IMR-90 (cell line): ENCODE results near the gene ADRB2.

Source experiments
- MXI1 ChIP-seq: IDR thresholded peaks from 2 replicates; pipeline ENCODE4 v1.6.1; 2012; ENCODE audit warnings: low read depth, mild to moderate bottlenecking, low read length, moderate library complexity, borderline replicate concordance
- POLR2A ChIP-seq: IDR thresholded peaks from 2 replicates; pipeline ENCODE4 v1.6.1; 2012; ENCODE audit warnings: mild to moderate bottlenecking, low read depth, low read length
- TF ChIP-seq, protein P1 (sequence below): conservative IDR thresholded peaks from 2 replicates; pipeline ENCODE4 v1.5.1; 2012; ENCODE audit warnings: mild to moderate bottlenecking, low read depth, low read length, improper control_type of control experiment

DNA sequence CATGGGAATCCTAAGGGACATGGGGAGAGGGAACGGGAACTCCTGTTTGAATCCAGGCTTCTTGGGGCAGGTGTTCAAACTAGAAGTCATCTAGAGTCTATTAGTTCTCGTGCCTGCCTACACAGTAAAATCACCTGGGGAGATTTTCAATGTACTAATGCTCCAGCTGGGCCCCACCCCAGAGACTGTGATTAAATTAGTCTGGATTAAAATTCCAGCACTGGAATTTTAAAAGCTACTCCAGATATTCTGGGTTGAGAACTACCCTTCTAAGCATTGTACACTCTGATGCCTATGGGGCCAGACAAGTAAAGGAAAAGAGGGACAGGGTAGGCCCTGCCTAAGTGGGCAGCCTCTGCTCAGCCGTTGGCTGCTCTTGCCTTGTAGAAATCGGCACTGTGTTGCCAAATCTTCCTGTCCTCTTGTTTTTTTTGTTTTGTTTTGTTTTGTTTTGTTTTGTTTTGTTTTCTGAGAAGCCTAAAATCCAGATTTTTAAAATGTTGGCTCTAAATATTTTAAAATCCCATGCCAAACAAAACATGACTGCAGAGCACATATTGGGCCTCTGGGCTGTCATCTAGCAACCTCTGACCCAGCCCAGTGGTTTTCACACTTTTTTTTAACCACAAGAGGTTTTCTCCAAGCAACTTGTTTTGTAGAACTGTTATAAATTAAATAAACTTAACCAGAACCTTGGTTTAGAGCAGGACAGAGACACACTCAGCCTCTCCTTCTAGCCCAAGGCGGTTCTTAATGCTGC lies 29.0 kb downstream of the ADRB2 start:
- TF ChIP-seq POLR2A (no peak), MXI1 (no peak)
- TF ChIP-seq, protein P1, sequence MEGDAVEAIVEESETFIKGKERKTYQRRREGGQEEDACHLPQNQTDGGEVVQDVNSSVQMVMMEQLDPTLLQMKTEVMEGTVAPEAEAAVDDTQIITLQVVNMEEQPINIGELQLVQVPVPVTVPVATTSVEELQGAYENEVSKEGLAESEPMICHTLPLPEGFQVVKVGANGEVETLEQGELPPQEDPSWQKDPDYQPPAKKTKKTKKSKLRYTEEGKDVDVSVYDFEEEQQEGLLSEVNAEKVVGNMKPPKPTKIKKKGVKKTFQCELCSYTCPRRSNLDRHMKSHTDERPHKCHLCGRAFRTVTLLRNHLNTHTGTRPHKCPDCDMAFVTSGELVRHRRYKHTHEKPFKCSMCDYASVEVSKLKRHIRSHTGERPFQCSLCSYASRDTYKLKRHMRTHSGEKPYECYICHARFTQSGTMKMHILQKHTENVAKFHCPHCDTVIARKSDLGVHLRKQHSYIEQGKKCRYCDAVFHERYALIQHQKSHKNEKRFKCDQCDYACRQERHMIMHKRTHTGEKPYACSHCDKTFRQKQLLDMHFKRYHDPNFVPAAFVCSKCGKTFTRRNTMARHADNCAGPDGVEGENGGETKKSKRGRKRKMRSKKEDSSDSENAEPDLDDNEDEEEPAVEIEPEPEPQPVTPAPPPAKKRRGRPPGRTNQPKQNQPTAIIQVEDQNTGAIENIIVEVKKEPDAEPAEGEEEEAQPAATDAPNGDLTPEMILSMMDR, result no peak
